Stromal cell of bone marrow (primary cell): ENCODE results near the gene LZTFL1.

Experiments used
- DNase-seq: peaks from one replicate; pipeline ENCODE4 v3.0.0-alpha.2; 2012; ENCODE audit warnings: low read depth

The LZTFL1 gene

DNA sequence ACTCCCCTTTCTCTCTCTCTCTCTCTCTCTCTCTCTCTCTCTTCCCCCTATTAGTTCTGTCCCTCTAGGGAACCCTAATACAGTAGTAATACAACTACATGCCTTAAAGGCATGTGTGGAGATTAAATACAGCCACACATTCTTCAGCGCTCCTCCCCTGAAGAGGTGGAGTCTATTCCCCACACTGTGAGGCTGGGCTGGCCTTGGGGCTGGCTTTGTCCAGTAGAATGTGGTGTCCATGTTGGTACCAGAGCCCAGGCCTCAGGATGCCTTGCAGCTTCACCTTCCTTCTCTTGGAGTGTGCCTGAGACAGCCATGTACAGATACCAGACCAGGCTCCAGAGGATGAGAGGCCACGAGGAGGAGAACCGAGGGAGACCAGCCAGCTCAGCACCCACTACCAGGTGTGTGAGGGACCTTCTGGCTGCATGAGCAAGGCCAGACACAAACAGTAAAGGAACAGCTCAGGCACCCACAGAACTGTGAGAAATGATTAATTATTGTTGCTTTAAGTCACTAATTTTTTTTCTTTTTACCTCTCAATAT lies 56.2 kb downstream of the LZTFL1 start:
- no peak for DNase-seq

DNA sequence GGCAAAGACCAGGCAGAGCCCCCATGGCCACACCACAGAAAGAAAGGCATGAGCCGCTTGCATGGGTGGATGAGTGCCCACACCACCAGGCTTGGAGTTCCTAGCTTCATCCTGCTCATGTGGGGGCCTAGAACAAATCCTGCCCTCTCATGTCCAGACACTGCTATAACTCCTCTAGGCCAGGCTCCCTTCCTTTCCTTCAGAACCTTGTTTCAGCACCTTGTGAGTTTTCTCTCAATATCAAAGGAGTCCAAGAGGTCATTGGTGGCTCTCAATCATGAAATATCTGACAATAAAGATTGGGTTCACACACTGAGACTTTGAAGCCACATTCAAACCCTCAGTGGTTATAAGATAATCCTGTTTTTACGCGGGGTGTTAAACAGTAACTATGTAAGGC lies 58.3 kb downstream of the LZTFL1 start:
- no peak for DNase-seq

GRCh38 chr3:45782381-45782780 lies 59.5 kb downstream of the LZTFL1 start:
- DNase-seq = no peak

DNA sequence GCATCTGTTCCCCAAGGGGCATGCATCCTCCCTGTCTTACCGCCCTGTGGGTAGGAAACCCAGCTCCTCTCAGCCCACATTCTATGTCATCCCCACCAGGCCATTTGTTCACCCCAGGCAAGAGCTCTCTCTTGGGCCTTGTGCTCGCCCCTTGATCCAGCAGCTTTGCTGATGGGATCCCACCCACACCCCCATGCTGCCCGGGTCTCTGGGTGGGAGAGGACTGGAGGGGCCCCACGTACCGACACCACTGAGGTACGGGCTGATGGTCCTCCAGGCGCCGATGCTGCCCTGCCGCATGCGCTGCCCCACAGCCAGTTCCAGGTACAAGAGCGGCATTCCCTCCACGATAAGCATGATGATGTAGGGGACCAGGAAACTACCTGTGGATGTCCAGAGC lies 60.1 kb downstream of the LZTFL1 start:
- no peak for DNase-seq

DNA sequence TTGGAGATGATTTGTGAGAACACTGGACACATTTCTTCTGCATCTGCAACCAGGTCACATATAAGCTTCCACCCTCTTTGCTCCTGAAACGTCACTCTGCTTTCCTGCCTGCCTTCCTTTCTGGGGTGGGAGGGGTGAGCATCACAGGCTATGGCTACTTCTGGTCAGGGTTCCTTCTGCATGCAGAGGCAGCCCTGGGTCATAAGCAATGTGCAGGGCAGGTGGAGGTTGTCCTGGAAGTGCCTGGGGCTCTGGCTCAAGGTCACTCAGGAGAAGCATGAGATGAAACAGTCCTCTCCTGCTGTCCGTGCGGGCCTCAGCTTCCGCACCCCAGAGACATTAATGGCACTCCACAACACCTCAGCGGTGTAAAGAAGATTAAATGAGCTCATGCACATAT lies 60.6 kb downstream of the LZTFL1 start:
- DNase-seq = no peak

- no peak for DNase-seq
Measured at GRCh38 chr3:45779746-45780735, 61.9 kb downstream of the LZTFL1 start.

DNA sequence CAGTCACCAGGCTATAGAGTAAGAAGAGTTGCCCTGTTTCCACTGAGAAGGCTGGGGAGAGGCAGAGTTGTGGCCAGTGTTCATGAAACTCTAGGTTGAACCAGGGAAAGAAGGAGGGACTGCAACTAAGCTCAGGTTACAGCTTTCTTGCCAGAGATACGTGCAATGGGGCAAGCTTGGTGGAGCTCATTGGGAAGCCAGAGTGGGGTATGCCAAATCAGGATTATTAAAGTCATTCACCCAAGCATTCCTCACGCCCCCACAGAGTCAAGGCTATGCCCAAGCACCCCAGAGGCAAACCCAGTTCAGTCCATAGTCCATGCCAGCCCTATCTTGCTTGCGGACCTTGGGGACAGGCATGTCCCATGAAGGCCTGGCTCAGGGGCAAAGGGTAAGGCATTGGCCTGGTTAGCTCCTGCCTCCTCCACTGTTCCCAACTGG lies 63.1 kb downstream of the LZTFL1 start:
- no peak for DNase-seq

GRCh38 chr3:45777746-45778386 lies 64.1 kb downstream of the LZTFL1 start:
- DNase-seq = no peak

- DNase-seq = no peak
Measured at GRCh38 chr3:45777111-45777745, 64.7 kb downstream of the LZTFL1 start.

GRCh38 chr3:45776611-45777010 lies 65.3 kb downstream of the LZTFL1 start:
- DNase-seq = no peak

DNA sequence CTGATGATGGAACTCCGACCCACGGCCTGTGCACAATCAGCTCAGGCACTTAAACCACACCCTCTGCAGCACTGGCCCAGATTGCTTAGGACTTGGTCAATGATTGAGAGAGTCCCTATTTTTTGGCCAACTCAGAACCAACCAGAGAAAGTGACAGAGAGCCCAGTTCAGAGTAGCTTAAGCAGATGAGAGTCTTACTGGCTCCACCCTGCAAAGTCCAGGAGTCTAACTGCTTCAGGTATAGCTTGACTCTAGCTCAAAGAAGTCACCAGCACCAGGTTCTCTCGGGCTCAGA lies 65.7 kb downstream of the LZTFL1 start:
- DNase-seq = no peak

GRCh38 chr3:45775571-45776300 lies 66.2 kb downstream of the LZTFL1 start:
- no peak for DNase-seq

GRCh38 chr3:45774581-45775521 lies 67.1 kb downstream of the LZTFL1 start:
- DNase-seq = no peak

DNA sequence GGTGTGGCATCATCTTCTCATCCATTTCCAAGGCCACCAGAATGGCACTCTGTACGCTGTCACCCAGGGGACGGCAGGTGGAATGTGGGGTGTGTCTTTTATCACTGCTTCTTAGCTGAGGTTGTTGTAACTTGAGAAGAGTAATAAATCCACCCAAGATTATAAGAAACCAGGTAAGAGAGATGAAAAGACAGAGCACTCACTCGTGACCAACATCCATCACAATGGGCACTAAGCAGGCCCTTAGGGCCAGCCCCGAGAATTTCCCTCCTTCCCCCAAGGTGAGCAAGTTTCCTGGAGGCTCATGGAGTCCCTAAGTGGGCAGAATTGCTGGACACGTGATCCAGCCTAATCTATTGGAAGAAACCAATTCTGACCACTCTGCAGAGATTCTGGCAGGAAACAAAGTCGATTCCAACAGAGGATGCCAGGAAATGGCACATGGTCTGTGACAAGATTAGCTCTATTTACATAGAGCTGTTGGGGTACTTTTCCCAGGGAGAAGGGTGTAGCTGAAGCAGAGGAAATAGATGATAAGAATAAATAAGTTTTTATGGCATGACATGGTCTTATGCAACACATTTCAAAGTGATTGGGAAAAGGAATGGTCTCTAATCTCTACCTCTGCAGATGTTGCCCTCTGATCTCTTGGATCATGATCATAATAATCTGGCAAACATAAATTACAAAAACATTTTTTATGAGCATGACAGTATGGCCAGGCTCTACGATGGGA lies 68.0 kb downstream of the LZTFL1 start:
- DNase-seq = no peak
